Ascending aorta (tissue), 2 donors: ENCODE results near the gene RSRC1. TPM values are rescaled to one million over a fixed set of nuclear protein-coding genes. Genes with fewer than 3 reads are reported as not detected.
A peak's percentile ranks its signal among the peaks of the same experiment; 100 is the strongest.

Experiments
- DNase-seq, 2 donors: peaks; one replicate each; pipeline ENCODE4 v3.0.0-alpha.2; 2019; ENCODE audit warnings: low spot score in 2 of 2
- H3K27ac ChIP-seq, 2 donors: fragments of 200-600 bp; sonication (generic); one replicate each; pipeline ENCODE4 v1.5.1; 2016 to 2017; ENCODE audit warnings: mild to moderate bottlenecking in 1 of 2
- H3K27me3 ChIP-seq: fragments of 200-600 bp; sonication (generic); one replicate; pipeline ENCODE4 v1.5.1; 2017
- H3K36me3 ChIP-seq, 2 donors: fragments of 200-600 bp; sonication (generic); one replicate each; pipeline ENCODE4 v1.5.1; 2016
- H3K4me1 ChIP-seq, 2 donors: fragments of 200-600 bp; sonication (generic); one replicate each; pipeline ENCODE4 v1.5.1; 2016 to 2017; ENCODE audit warnings: mild to moderate bottlenecking in 1 of 2
- H3K4me3 ChIP-seq, 2 donors: fragments of 200-600 bp; sonication (generic); one replicate each; pipeline ENCODE4 v1.5.1; 2016 to 2017; ENCODE audit warnings: mild to moderate bottlenecking in 1 of 2
- H3K9me3 ChIP-seq, 2 donors: fragments of 200-600 bp; sonication (generic); one replicate each; pipeline ENCODE4 v1.5.1; 2016
- CTCF ChIP-seq, 3 experiments: fragments of 200-600 bp in 2 of 3; fragments of 450-650 bp in 1 of 3; sonication (generic) in 2 of 3; IDR thresholded peaks; one replicate each; pipeline ENCODE4 v1.5.1; 2016 to 2019; ENCODE audit warnings: antibody characterized with exemption in 3 of 3, mild to moderate bottlenecking in 1 of 3, moderate library complexity in 1 of 3
- intact Hi-C: fragments of 100-400 bp; cut with DNase I; formaldehyde crosslinking; loops from one replicate; pipeline ENCODE4 v1.15.1; 2023
- total RNA-seq: library from RNA; depleted of rRNA; stranded (reverse); fragments of >200 nt; gene quantifications from one replicate; pipeline ENCODE4 v1.1.0, GENCODE V29; 2016

The RSRC1 gene
- total RNA-seq, 1 donor from 2014 or later, result 28.0 TPM

- intact Hi-C loops, result no loop called here
- DNase-seq, result no peak
- peaks cover 12% of the 10 kb centered on the region for H3K27me3 ChIP-seq
These were observed 16.4 kb upstream of the RSRC1 start for GRCh38 chr3:158093526-158093925.

GRCh38 chr3:158094235-158095110 is 15.4 kb upstream of the RSRC1 start:
- peaks cover 15% of the 10 kb centered on the region for H3K27me3 ChIP-seq
- no peak for DNase-seq
- no peak overlapping the region for H3K4me3 ChIP-seq
- no peak for TF ChIP-seq CTCF (IDR thresholded peaks at IDR 0.05)
- H3K9me3 ChIP-seq, result no peaks in the 10 kb centered on the region
- no peaks in the 10 kb centered on the region for H3K36me3 ChIP-seq
- intact Hi-C loops, result loop anchor here (2.0 kb wide), 1 partner anchor 16 kb away; the partner anchor contains the start of gene RSRC1
- H3K27ac ChIP-seq, result no peak overlapping the region
- peaks cover 7 to 8% of the 10 kb centered on the region in 2 donors for H3K4me1 ChIP-seq

More at GRCh38 chr3:158093526-158093925, 16.4 kb upstream of the RSRC1 start:
- no peaks in the 10 kb centered on the region for H3K36me3 ChIP-seq
- no peak overlapping the region for H3K27ac ChIP-seq
- no peak overlapping the region for H3K4me3 ChIP-seq
- H3K4me1 ChIP-seq, result peaks cover 7 to 8% of the 10 kb centered on the region in 2 donors
- no peak for TF ChIP-seq CTCF (IDR thresholded peaks at IDR 0.05)
- H3K9me3 ChIP-seq, result no peaks in the 10 kb centered on the region

- H3K9me3 ChIP-seq, result no peaks in the 10 kb centered on the region
- no peak overlapping the region for H3K27ac ChIP-seq
- no peak for TF ChIP-seq CTCF (IDR thresholded peaks at IDR 0.05)
- no peak overlapping the region for H3K4me3 ChIP-seq
- peaks cover 7 to 8% of the 10 kb centered on the region in 2 donors for H3K4me1 ChIP-seq
- intact Hi-C loops, result loop anchor here (2.0 kb wide), 1 partner anchor 16 kb away; the partner anchor contains the start of gene RSRC1
- no peak for DNase-seq
- peaks cover 21% of the 10 kb centered on the region for H3K27me3 ChIP-seq
- H3K36me3 ChIP-seq, result no peaks in the 10 kb centered on the region
These were observed 14.6 kb upstream of the RSRC1 start for GRCh38 chr3:158095111-158095813.

GRCh38 chr3:158095814-158096704 is 13.8 kb upstream of the RSRC1 start:
- peaks cover 7 to 8% of the 10 kb centered on the region in 2 donors for H3K4me1 ChIP-seq
- no peak for DNase-seq
- no peak overlapping the region for H3K27ac ChIP-seq
- no peaks in the 10 kb centered on the region for H3K36me3 ChIP-seq
- no peaks in the 10 kb centered on the region for H3K9me3 ChIP-seq
- no peak for TF ChIP-seq CTCF (IDR thresholded peaks at IDR 0.05)
- no peak overlapping the region for H3K4me3 ChIP-seq
- peaks cover 21% of the 10 kb centered on the region for H3K27me3 ChIP-seq
- intact Hi-C loops, result loop anchor here (2.0 kb wide), 1 partner anchor 15 kb away; the partner anchor contains the start of gene RSRC1

- Histone ChIP-seq H3K4me1 (peaks cover 7 to 8% of the 10 kb centered on the region in 2 donors), H3K36me3 (no peaks in the 10 kb centered on the region), H3K27ac (no peak overlapping the region), H3K9me3 (no peaks in the 10 kb centered on the region), H3K27me3 (peaks cover 23% of the 10 kb centered on the region), H3K4me3 (peak overlapping the region in 1 of 2 donors; percentile 44)
- DNase-seq, result no peak
- intact Hi-C loops, result no loop called here
- TF ChIP-seq CTCF (IDR thresholded peaks at IDR 0.05), result no peak
These were observed 12.8 kb upstream of the RSRC1 start for GRCh38 chr3:158097081-158097592.
